K562 treated with DMSO at 1 percent for 4 hours (cell line): ENCODE measurements around the gene RGL1. TPM values are rescaled to one million over a fixed set of nuclear protein-coding genes. Genes with fewer than 3 reads are reported as not detected.

Experiments
- total RNA-seq: library from RNA; unstranded; fragments of 300-600 nt; gene quantifications from 2 replicates; pipeline ENCODE4 v1.2.3, GENCODE V29; 2022; ENCODE audit not compliant: insufficient read depth

Gene RGL1
- total RNA-seq = not detected in 2 replicates

DNA sequence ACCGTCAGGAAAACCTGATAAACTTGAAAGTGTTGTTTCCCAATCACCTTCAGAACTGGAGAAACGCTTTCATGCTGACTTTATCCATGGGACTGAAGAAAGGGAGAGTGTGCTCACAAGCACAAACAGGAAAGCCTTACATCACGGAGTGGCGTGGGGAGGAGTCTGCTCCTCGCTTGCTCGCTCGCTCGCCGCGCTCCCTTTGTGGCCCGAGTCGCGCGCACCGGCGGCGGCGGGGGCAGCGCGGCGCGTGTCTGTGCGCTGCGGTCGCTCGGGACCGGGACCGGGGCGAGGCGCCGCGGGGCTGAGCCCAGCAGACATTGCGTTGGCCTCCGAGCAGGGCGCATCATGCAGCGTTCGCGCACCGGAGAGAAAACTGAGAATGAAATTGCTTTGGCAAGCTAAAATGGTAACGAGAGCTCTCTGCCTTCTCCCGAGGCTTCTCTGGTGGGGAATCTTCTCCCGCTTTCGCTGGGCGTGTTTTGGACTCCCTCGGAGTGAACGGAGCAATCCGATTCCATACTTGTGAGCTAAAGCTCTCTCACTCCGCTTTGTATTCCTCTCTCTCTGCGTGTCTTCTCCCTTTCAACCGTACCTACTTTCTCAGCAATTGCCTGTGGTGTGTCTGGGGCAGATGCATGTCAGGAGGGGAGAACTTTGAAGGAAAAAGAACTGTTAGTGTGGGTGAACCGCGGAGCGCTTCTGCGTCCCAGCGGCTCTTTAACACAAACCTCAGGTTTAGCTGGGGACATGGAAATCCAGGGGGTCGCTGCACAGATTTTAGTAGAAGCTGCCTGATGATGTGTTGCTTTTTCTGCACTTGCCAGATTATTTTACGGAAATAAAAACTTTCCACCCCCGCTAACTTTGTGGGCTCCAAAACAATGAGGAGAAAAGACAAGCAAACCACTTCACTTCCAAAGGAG lies at the start of gene RGL1:
Gene RGL1, plus strand, starts transcription at position 205 of the 926 bp plus-strand sequence. Its CDS starts 178 bp downstream, at position 383.

Other genes starting within 250 kb of the RGL1 start
- 3.6 TPM in 1 of 2 replicates, not detected in the other for gene NCF2, start 214.7 kb upstream of the RGL1 start, total RNA-seq
- 105 and 125 TPM in 2 replicates for gene ARPC5, start 169.3 kb upstream of the RGL1 start, total RNA-seq
- not detected in 2 replicates for gene APOBEC4, start 151.8 kb upstream of the RGL1 start, total RNA-seq
- 20.5 and 27.5 TPM in 2 replicates for gene COLGALT2, start 232.6 kb downstream of the RGL1 start, total RNA-seq
- gene TSEN15, start 246.6 kb downstream of the RGL1 start, total RNA-seq = 54.9 and 67.5 TPM in 2 replicates